Mammary epithelial cell (primary cell): ENCODE results near the gene SELENOO.

Experiments
- EZH2 ChIP-seq: IDR thresholded peaks from 2 replicates; pipeline ENCODE4 v1.6.1; 2012; ENCODE audit warnings: low read length, inconsistent platforms, borderline replicate concordance
- TF ChIP-seq, protein P1 (sequence below), 2 donors: IDR thresholded peaks in 1 of 2; conservative IDR thresholded peaks in 1 of 2; 2 replicates each; pipeline ENCODE4 v1.5.1; 2011 to 2012; ENCODE audit warnings: inconsistent platforms in 2 of 2, low read length in 2 of 2, mild to moderate bottlenecking in 2 of 2, control low read depth in 1 of 2, low read depth in 1 of 2; ENCODE audit not compliant: insufficient read depth in 1 of 2; ENCODE audit errors: extremely low read depth in 1 of 2

DNA sequence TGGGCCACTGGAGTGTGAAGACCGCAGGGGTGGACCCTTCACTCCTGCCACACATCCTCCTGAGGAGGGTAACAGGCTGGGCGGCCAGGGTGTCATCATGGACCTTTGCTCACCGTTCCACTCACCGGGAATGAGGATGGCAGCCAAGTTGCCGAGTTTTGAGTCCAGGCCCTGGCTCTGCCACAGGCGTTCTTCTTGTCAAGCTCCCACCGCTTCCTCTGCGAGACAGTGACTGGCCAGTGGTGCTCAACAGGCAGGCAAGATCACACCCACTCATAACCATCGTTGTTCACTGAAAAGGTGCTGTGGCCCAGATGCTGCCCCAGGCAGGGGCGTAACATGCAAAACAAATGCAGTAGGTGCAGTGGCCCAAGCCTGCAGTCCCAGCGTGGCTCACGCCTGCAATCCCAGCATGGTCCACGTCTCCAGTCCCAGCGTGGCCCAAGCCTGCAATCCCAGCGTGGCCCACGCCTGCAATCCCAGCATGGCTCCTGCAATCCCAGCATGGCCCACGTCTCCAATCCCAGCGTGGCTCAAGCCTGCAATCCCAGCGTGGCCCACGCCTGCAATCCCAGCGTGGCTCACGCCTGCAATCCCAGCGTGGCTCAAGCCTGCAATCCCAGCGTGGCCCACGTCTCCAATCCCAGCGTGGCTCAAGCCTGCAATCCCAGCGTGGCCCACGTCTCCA is 35.2 kb upstream of the SELENOO start:
- TF ChIP-seq, protein P1, sequence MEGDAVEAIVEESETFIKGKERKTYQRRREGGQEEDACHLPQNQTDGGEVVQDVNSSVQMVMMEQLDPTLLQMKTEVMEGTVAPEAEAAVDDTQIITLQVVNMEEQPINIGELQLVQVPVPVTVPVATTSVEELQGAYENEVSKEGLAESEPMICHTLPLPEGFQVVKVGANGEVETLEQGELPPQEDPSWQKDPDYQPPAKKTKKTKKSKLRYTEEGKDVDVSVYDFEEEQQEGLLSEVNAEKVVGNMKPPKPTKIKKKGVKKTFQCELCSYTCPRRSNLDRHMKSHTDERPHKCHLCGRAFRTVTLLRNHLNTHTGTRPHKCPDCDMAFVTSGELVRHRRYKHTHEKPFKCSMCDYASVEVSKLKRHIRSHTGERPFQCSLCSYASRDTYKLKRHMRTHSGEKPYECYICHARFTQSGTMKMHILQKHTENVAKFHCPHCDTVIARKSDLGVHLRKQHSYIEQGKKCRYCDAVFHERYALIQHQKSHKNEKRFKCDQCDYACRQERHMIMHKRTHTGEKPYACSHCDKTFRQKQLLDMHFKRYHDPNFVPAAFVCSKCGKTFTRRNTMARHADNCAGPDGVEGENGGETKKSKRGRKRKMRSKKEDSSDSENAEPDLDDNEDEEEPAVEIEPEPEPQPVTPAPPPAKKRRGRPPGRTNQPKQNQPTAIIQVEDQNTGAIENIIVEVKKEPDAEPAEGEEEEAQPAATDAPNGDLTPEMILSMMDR (conservative IDR thresholded peaks at IDR 0.05 in 1 of 2, IDR thresholded peaks at IDR 0.05 in 1 of 2; ENCODE audit: extremely low read depth in 1 of 2, insufficient read depth in 1 of 2, low read depth in 1 of 2, low read length in 2 of 2): no peak
- TF ChIP-seq EZH2: no peak
